ENCODE measurements around the gene TRIM56. TPM values are rescaled to one million over a fixed set of nuclear protein-coding genes. Genes with fewer than 3 reads are reported as not detected.
"Not testable (repeated sequence)": the region's sequence is repeated elsewhere in the genome, so short reads cannot be mapped to it uniquely, and the experiment has no call there.

Gene TRIM56
- total RNA-seq, 1 donor from 2014 or later = 22.2 TPM

- peak; percentile 61 for TF ChIP-seq CTCF (conservative IDR thresholded peaks at IDR 0.05)
- Mint-ChIP-seq H3K27ac (no peak within 1 kb of the TSS), H3K9me3 (no peaks in the 10 kb centered on the region), H3K27me3 (peaks cover 29% of the 10 kb centered on the region), H3K4me1 (ENCODE audit: unreplicated experiment) (peaks cover 29% of the 10 kb centered on the region), H3K36me3 (no peaks in the 10 kb centered on the region), H3K4me3 (peak within 1 kb of the TSS; percentile 81)
- no peak for DNase-seq (ENCODE audit: extremely low spot score, unreplicated experiment)
Measured at GRCh38 chr7:101126651-101127459, 41.6 kb downstream of the TRIM56 start, which contains the start of gene SERPINE1. Gene SERPINE1, plus strand, starts transcription at chr7:101127104. Its CDS starts 1,290 bp downstream, at chr7:101128394.

DNA sequence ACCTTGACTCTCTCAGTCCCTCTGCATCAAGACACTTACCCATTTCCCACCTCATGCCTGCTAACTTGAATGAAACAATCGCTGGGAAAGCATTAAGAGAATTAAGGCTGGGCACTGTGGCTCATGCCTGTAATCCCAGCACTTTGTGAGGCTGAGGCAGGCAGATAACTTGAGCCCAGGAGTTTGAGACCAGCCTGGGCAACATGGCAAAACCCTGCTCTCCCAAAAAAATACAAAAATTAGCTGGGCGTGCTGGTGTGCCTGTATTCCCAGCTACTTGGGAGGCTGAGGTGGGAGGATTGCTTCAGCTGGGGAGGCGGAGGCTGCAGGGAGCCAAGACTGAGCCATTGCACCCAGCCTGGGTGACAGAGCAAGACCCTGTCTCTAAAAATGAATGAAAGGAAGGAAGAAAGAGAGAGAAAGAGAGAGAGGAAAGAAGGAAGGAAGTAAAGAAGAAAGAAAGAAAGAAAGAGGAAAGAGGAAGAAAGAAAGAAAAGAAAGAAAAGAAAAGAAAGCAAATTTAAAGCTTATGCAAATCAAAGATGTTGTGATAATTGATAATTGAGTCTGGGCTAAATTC, 42.3 kb downstream of the TRIM56 start:
- peaks cover 22% of the 10 kb centered on the region for H3K4me1 Mint-ChIP-seq (ENCODE audit: unreplicated experiment)
- no peak overlapping the region for H3K27ac Mint-ChIP-seq

GRCh38 chr7:101128040-101128834, 43.0 kb downstream of the TRIM56 start:
- no peaks in the 10 kb centered on the region for H3K36me3 Mint-ChIP-seq
- TF ChIP-seq CTCF (conservative IDR thresholded peaks at IDR 0.05) = no peak
- peaks cover 23% of the 10 kb centered on the region for H3K4me1 Mint-ChIP-seq (ENCODE audit: unreplicated experiment)
- no peak overlapping the region for H3K27ac Mint-ChIP-seq
- peaks cover 20% of the 10 kb centered on the region for H3K27me3 Mint-ChIP-seq
- no peak overlapping the region for H3K4me3 Mint-ChIP-seq
- H3K9me3 Mint-ChIP-seq = no peaks in the 10 kb centered on the region
- DNase-seq (ENCODE audit: extremely low spot score, unreplicated experiment) = no peak

More for the DNA sequence above, 42.3 kb downstream of the TRIM56 start:
- Mint-ChIP-seq H3K4me3 (peak overlapping the region; percentile 81), H3K27me3 (peaks cover 22% of the 10 kb centered on the region), H3K9me3 (no peaks in the 10 kb centered on the region), H3K36me3 (no peaks in the 10 kb centered on the region)
- TF ChIP-seq CTCF (conservative IDR thresholded peaks at IDR 0.05) = no peak
- no peak for DNase-seq (ENCODE audit: extremely low spot score, unreplicated experiment)

DNA sequence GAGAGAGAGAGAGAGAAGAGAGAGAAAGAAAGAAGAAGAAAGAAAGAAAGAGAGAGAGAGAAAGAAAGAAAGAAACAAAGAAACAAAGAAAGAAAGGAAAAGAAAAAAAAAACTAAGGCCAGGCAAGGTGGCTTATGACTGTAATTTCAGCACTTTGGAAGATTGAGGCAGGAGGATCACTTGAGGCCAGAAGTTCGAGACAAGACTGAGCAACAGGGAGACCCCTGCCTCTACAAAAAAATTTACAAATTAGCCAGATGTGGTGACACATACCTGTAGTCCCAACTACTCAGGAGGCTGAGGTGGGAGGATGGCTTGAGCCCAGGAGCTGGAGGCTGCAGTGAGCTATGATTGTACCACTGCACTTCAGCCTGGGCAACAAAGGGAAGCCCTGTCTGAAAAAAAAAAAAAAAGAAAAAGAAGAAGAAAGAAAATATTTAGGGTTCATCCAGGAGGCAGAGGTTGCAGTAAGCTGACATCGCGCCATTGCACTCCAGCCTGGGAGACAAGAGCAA, 44.4 kb downstream of the TRIM56 start:
- no peak for TF ChIP-seq CTCF (conservative IDR thresholded peaks at IDR 0.05)
- Mint-ChIP-seq H3K4me1 (ENCODE audit: unreplicated experiment) (peaks cover 34% of the 10 kb centered on the region), H3K27me3 (peaks cover 20% of the 10 kb centered on the region), H3K27ac (no peak overlapping the region), H3K4me3 (no peak overlapping the region), H3K36me3 (no peaks in the 10 kb centered on the region), H3K9me3 (no peaks in the 10 kb centered on the region)
- no peak for DNase-seq (ENCODE audit: extremely low spot score, unreplicated experiment)

DNA sequence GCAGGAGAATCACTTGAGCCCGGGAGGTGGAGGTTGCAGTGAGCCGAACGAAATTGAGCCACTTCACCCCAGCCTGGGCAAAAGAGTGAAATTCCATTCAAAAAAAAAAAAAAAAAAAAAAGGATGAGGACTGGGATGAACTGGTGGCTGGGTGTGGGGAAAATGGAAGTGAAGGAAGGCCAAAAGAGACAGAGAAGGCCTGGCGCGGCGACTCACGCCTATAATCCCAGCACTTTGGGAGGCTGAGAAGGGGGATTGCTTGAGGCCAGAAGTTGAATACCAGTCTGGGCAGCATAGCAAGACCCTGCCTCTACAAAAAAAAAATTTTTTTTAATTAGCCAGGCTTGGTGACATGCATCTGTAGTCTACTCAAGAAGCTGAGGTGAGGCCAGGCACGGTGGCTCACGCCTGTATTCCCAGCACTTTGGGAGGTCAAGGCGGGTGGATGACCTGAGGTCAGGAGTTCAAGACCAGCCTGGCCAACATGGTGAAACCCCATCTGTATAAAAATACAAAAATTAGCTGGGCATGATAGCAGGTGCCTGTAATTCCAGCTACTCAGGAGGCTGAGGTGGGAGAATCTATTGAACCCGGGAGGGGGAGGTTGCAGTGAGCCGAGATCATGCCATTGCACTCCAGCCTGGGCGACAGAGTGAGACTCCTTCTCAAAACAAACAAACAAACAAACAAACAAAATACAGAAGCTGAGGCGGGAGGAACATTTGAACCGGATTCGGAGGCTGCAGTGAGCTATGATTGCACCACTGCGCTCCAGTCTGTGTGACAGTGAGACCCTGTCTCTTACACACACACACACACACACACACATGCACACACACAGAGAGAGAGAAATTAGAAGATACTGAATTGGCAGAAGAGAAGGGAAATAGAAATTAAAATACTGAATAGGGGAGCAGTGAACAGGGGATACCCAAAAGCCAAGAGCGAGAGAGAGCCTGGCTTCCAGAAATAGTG, 47.6 kb downstream of the TRIM56 start:
- DNase-seq (ENCODE audit: extremely low spot score, unreplicated experiment); H3K27ac Mint-ChIP-seq; H3K9me3 Mint-ChIP-seq; H3K36me3 Mint-ChIP-seq; H3K4me3 Mint-ChIP-seq: not testable (repeated sequence)
- Mint-ChIP-seq H3K27me3 (peaks cover 18% of the 10 kb centered on the region), H3K4me1 (ENCODE audit: unreplicated experiment) (peaks cover 18% of the 10 kb centered on the region)

All from type B pancreatic cell (in vitro differentiated cells).